ENCODE results near the gene ZNF566.

- TF ChIP-seq CTCF (optimal IDR thresholded peaks at IDR 0.05 in 1 of 3, IDR thresholded peaks at IDR 0.05 in 1 of 3, conservative IDR thresholded peaks at IDR 0.05 in 1 of 3; ENCODE audit: extremely low read depth in 1 of 3, insufficient read depth in 2 of 3, low read length in 3 of 3), result no peak
- no peak for TF ChIP-seq EZH2 (IDR thresholded peaks at IDR 0.05; ENCODE audit: low read length)
Measured at GRCh38 chr19:36524617-36525016, 35.3 kb upstream of the ZNF566 start.

Data from keratinocyte (primary cell).